NCI-H1930 (cell line): ENCODE results near the gene SEPTIN1.
A peak's percentile ranks its signal among the peaks of the same experiment; 100 is the strongest.
"Not testable (repeated sequence)": the region's sequence is repeated elsewhere in the genome, so short reads cannot be mapped to it uniquely, and the experiment has no call there.

ENCODE experiments used
- DNase-seq, 2 experiments: peaks; one replicate each; lab custom pipeline; 2025; lab: John Stamatoyannopoulos, UW

The SEPTIN1 gene

GRCh38 chr16:30401768-30402425 is 19.5 kb upstream of the SEPTIN1 start:
- DNase-seq: no peak

- DNase-seq: no peak
Measured at GRCh38 chr16:30399435-30400186, 17.2 kb upstream of the SEPTIN1 start.

GRCh38 chr16:30398661-30399434 is 16.5 kb upstream of the SEPTIN1 start:
- DNase-seq: no peak

- no peak for DNase-seq
Measured at GRCh38 chr16:30397776-30398660, 15.7 kb upstream of the SEPTIN1 start.

GRCh38 chr16:30397056-30397455 is 14.7 kb upstream of the SEPTIN1 start:
- DNase-seq: no peak

GRCh38 chr16:30396627-30397026 is 14.3 kb upstream of the SEPTIN1 start:
- not testable (repeated sequence) for DNase-seq

GRCh38 chr16:30395992-30396585 is 13.7 kb upstream of the SEPTIN1 start:
- no peak for DNase-seq

GRCh38 chr16:30395155-30395991 is 13.0 kb upstream of the SEPTIN1 start, which contains the start of gene ZNF48:
ZNF48 (plus strand) TSS chr16:30395420; CDS start chr16:30395795, 375 bp downstream.
- DNase-seq: peak; percentile 91 to 96

- no peak for DNase-seq
Measured at GRCh38 chr16:30394592-30395154, 12.3 kb upstream of the SEPTIN1 start.

GRCh38 chr16:30383521-30383920 is 1.2 kb upstream of the SEPTIN1 start:
- DNase-seq: no peak

GRCh38 chr16:30381291-30382041 is 895 bp downstream of the SEPTIN1 start:
- DNase-seq: no peak

- no peak for DNase-seq
Measured at GRCh38 chr16:30380803-30381208, 1.6 kb downstream of the SEPTIN1 start.

- no peak for DNase-seq
Measured at GRCh38 chr16:30380072-30380802, 2.1 kb downstream of the SEPTIN1 start.

- DNase-seq: no peak
Measured at GRCh38 chr16:30379158-30379783, 3.1 kb downstream of the SEPTIN1 start.

GRCh38 chr16:30378236-30379157 is 3.9 kb downstream of the SEPTIN1 start:
- peak; percentile 97 to 99 for DNase-seq

- DNase-seq: peak; percentile 83 to 87
Measured at GRCh38 chr16:30377812-30378235, 4.5 kb downstream of the SEPTIN1 start.
